Renal cortex interstitium (tissue), 11 donors: ENCODE measurements around the gene CPEB4. TPM values are rescaled to one million over a fixed set of nuclear protein-coding genes. Genes with fewer than 3 reads are reported as not detected.

Experiments
- DNase-seq, 11 donors: peaks; one replicate each; pipeline ENCODE4 v3.0.0-alpha.2; 2013; ENCODE audit warnings: low read depth in 9 of 11, low spot score in 4 of 11; ENCODE audit errors: extremely low read depth in 1 of 11
- polyA plus RNA-seq, 3 donors: library from polyadenylated mRNA; unstranded; fragments of 120-200 nt; gene quantifications; one replicate each; pipeline ENCODE4 v1.2.1, GENCODE V29; 2013; ENCODE audit not compliant: insufficient read length in 3 of 3

CPEB4 gene
- polyA plus RNA-seq, 3 donors = 30.1 to 50.6 (median 37.2) TPM

DNA sequence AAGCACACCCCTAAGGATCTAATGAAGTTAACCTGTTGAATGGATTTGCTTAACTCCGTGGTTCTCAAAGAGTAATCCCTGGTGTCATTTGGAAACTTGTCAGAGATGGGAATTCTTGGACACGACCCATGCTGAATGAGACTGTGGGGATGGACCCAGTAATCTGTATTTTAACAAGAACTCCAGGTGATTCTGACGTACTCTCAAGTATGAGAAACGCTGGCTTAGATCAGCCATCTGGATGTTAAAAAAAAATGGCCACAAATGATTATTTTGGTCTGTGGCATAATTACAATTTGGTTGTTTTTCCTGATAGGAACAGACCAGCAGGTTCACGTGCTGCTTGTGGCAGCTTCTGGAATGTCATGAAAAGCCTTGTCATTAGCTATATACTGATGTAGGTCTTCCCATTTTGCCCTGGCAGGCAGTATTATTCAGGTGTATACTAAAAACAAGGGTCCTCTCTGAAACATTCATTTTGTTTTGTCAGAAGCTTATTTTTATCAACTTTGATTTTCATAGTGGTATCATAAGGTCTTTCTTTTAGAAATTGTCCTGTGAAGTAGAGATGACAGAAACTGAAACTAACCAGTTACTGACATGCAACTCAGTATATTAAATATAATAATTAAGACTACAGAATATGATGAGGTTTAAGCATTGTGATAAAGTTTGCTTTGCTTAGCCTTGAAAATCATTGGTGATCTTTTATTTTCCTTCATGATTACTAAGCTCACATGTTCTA is 15.4 kb downstream of the CPEB4 start:
- no peak for DNase-seq

DNA sequence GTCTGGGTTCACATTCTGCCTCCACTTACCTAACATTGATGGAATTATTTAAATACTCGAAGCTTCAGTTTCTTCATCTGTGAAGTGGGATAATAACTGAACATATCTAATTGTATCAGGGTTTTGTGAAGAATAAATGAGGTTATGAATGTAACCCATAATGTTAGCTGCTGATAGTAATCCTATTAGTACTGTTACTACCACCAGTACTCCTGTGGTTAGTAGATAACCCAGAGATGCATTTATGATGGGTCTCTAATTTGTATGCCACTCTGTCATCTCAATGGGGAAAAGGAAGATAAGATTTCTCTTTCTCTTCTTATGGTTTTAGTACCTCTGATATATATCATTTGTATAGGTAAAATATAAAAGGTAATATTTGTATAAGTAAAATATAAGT is 16.0 kb downstream of the CPEB4 start:
- no peak for DNase-seq

DNA sequence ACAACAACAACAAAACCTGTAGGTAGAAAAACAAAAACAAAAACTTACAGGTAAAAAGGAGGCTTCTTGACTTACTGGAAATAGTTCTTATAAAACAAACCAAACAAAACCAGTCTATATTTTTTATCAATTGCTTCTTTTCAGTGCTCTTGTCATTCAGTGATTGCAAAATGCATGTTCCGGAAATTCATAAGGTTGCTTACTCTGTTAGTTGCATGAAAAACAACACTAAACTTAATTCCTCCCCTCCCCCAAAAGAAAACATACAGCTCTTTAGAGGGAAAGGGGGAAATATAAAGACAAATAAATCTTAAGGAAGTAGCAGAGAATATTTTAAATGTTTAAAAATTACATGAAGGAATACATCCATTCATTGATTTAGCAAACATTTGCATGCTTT is 19.1 kb downstream of the CPEB4 start:
- DNase-seq = no peak

DNA sequence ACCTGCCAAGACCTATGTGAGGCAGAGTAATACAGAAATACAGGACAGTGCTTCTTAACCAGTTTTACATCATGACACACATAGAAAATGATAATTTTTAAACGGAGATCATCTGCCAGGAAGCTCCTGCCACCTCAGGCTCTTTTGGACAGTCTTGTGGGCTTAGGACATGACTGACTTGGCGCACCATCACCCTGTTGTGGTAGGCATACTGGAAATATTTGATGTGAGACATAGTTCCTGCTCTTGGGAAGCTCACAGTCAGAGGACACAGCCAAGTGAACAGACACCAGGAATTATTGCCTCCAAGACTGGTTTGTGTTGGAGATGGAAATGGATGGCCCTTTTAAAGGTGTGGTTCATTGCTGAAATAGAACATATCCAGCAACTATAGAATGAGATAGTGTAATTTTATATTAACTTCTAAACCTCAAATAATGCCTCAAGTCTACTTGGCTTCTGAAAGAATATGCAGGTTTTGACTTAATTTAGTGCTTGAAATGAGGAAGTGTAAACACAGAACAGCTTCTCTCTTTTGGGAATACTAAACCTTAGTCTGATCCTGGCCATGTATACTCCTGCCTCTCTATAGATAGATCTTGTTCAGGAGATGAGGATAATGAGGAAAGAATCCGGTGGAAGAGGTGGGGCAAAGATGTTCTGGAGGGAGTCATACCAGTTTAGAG is 19.7 kb downstream of the CPEB4 start:
- no peak for DNase-seq

DNA sequence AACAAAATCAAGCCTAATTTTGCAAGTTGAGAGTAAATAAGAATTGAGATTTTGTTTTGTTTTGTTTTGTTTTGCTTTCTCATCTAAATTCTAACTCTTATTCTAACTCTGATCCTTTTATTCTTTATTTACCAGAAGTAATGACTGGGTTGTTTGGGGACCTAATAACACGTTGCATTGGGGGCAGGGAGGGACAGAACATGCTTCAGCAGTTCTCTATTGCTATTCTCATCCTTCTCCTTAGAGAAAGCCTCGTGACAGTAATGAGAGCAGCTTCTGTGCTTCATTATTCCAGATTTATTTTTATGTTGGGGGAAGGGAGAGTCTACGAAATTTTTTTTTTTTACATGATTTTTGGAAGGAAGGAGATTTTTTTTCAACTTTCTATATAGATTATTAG is 21.1 kb downstream of the CPEB4 start:
- DNase-seq = no peak

DNA sequence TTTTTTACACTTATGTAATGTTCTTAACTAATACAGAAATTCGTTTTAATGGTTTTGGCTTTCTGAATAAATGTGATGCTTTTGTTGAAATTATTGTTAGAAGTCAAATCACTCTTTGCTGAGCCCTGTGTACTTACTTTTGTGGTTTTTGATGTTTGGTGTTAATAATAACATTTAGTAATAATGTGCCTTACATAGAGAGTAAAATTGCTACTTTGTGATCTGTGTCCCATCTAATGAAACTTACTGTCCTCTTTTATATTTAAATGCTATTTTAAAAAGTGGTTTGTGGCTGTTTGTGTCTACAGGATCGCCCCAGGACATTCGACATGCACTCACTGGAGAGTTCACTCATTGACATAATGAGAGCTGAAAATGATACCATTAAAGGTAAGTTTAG is 22.1 kb downstream of the CPEB4 start:
- DNase-seq = no peak

DNA sequence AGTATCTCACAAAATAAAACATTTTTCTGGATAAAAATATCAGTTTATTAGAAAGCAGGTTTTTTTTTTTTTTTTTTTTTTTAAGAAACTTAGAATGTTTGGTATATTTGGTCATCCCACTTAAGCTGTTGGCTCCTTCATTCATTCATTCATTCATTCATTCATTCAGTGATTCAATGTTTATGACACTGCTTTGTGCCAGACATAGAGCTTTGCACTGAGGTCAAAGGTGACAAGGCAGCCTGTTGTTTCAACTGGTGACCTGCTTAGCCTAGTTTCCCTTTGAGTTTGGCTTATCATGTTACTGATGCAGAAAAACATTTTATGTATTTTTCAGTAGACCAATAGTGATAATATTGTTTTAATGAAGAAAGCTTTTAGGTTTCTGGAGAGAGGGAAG is 23.5 kb downstream of the CPEB4 start:
- DNase-seq = no peak

DNA sequence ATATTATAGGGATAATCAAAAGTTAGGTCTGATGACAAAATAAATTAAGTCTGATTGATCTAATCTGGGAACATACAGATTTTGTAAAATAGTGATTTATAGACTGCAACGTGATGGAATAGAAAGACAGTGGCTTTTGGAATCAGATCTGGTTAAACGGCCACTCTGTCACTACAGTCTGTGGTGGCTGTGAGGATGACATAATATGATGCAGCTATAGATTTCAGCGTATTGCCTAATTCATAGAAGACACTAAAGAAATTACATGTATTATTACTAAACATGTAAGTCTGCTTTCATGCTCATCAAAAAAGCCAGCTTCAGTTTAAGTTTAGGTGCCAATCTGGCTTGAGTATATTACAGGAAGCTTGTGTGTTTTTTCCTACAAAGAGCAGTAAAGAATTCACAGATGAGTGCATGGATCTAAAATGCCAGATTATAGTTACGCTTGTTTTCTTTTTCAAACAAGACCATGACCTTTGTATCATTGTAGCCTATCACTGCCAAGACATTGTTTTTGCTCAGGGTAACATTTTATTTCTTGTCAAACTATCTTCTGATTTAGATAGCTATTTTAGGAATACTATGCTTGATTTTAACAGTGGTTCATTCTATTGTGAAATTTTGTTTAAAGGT is 25.7 kb downstream of the CPEB4 start:
- no peak for DNase-seq

DNA sequence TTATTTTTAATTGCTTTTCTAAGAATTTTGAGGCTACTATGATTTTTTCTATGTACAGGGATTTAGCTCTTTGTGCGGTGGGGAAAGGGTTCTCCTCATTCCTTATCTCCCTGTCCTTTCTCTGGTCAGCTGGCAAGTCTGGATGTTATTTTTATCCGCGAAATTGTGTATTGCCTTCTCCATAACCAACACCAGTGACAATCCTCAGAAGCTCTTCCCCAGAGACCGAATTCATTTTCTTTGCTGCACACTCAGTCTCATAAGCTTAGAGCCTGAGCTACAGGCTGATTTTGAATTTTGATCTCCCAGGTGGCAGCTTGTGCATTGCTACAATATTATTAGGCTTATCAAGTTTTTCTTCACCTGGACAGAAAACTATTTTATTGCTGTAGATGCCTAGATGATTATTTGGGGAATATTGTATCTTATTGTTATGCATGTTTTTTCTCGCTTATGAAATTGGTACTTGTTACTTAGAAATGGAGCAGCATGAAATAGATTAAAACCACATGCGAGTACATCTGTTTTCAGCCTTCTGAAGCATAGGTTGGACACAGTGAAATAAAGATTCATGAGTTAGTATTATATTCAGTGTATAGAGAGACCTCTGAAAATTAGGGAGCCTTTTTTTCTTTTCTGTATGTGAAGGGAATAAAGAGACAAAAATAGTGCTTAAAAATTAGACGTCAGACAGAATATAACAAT is 27.3 kb downstream of the CPEB4 start:
- DNase-seq = no peak

DNA sequence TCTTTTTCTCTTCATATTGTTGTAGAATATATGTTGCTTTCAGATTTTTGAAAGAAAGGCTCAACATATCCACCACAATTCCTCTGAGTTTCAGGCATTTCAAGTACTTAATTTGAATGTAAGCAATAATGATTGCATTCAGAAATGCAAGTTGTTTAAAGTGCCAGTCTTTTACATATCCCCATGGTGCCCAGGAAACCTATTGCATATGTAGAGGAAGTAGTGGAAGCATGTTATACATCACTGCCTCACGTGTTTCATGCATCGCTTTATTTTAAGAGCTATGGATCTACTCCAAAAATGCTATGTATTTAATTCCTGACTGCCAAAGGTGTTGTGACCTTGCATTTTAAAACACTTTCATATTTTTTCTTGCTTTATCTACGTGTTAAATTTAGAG is 28.1 kb downstream of the CPEB4 start:
- DNase-seq = no peak

DNA sequence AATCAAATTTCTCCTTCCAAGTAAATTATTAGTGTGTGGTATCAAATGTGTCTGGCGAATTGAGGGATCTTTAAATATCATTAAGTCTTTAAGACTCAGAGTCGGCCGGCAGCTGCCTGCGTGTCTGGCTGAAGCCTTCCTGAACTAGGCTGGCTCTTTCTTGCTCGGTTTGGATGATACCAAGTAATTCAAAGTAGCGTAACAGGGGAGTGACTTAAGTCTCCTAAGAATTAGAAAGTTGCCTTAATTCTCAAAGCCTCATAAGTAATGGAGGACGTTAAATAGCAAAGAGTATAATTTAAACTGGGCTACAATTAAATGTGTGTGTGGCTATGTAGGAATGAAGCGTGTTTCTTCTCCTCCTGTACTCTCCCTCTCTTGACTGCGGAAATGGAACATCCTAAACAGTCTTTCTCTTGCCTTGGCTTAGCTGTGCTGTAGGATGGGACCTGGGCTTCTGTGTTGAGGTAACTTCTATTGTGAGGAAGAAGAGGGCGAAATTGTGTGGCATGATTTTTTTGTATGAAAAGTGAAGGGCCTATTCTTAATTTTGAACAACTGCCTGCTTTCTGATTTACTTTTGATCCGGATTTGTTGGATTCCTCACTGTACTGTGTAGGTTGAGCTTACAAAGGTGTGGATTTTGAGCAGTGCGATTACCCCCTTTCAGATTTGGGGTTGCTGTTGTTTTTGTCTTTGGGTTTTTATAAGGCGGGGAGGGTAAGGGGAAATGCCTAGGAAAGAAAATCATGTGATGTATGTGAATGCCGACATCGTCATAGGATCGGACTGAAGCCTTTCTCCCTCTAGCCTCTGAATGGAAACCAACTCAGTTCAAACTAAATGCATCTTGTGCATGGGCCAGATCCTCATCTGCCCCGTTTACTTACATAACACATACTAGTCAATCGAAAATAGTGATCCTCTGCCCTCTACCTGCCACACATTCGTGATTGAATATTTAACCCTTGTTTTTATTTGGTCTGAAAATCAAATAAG is 29.9 kb downstream of the CPEB4 start:
- peak; percentile 54 to 89 (median 72) for DNase-seq

DNA sequence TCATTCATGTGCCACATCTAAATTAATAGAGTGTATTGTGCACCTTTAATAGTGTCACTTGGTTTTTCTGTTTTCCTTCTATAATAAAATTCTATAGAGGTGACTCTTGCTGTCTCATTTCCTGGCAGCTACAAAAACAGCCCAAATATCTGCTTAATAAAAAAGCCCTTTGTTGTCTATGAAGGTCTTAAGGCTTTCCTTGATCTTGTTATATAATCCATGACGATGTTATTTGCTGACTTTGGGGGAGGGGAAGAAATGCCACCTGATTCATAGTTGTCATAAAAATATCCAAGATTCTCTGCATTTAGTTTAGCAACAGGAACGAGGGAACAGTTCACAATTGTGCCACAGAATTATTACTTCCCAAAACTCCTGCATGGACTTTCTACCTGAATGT is 31.3 kb downstream of the CPEB4 start:
- DNase-seq = no peak

DNA sequence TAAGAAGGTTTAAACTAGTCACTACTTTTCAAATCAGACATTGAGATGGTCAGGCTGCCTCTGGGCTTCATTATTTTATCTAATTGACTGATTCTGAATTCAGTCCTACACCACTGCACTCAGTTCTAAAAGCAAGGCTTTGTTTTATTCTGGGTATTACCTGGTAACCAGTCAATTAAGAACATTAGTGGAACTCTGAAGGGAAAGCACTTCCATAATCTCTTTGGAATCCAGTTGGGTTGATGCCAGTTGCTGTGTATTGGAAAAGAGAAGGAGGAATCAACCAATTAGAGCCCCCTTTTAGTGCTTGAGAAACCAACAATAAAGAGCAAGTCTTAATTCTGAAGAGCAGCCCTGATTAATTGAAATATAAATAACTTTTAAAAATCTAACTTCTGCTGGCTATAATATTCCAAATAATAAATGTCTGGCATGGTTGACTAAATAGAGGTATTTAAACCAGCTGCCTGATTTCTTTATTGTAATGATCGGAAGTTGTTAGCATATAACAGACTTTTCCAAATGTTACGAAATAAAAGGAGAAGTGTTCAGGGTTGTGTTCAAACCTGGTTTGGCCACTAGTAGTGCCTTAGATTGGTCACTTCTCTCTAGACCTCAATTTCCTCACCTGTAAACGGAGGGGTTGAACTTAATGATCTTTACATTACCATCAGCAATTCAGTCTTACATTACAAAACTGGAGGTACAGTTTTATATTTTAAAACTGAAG is 32.0 kb downstream of the CPEB4 start:
- DNase-seq = no peak

DNA sequence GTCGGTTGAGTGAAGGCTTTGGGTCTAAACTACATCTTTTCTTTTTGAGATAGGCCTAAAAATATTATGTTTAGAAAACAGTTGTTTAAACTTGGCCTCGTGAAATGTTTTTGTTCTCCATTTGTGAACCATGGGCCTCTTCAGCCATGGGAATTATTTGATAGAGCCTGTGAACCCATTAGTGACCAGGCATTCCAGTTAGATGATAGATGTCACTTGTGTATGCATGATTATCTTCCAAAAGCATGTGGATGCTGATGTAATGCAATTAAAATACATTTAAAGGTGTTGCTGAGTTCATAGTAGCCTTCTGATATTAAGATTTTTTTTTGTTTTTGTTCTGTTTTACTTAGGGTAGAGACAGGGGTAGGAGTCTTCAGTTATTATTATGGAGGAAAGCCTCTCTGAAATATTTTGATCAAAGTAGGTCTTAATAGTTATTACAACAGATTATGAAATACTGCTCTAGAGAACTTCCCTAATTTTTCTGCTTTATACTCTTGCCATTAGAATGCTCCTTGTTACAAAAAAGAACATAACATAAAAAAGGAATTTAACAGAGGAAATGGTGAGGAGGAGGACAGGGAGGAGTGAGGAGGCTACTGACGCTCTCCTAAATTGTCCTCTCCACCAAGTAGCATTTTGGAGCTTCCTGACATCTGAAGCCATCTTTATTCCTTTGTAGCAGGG is 32.9 kb downstream of the CPEB4 start:
- no peak for DNase-seq

DNA sequence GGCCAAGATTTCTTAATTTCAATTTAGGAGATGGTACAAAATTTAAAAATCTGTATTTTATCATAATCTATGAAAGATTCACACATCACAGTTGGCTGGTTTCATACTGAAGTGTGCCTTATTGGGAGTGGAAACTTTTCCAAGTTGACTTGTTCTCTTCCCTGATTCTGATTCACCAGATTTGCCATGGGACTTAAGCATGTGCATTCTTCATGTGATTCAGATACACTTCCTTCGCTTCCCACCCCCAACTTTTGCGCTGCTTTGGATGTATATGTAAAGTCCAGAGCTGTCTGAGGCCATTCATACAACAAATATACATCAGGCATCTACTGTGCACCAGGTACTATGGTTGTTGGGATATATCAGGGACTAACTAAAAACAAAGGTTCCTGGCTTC is 34.4 kb downstream of the CPEB4 start:
- DNase-seq = no peak

DNA sequence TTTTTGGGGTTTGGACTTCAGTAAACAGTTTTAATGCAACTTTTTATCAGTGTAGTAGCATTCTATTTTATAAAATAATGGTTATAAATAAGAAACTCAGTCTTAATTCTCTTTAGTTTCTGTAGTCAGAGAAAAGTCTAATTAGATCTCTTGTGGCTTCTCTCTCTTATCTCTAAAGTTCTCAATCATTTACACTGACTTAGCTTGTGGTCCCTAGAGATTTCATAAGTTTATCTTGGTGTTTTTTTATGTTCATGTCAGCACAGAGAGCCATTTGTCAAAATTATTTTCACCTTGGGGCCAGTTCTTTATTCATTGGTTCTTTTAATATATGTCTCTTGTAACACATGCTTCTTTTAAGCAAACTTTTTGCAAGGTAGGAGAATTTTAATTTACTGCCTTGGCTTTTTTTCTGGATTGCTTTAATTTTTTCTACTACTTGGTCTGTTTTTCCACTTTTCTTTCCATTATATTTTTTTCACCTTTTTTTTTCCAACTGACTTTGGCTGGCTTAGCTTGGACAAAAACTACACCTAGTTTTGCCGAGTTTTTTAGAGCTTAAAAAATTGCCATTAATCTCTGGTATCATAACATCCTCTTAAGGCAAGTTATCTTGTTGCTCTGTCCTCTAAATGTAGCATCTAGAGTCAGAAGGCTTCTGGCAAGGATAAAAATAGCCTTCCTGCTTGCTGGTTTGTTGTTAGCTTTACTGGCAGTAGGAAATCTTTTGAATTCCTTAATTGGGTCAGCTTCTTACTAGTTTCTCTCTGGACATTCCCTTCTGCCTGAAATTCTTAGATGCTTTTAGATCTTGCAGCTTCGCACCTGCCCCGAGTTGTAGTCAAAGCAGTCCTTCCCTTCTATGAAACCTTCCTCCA is 35.3 kb downstream of the CPEB4 start:
- DNase-seq = no peak

DNA sequence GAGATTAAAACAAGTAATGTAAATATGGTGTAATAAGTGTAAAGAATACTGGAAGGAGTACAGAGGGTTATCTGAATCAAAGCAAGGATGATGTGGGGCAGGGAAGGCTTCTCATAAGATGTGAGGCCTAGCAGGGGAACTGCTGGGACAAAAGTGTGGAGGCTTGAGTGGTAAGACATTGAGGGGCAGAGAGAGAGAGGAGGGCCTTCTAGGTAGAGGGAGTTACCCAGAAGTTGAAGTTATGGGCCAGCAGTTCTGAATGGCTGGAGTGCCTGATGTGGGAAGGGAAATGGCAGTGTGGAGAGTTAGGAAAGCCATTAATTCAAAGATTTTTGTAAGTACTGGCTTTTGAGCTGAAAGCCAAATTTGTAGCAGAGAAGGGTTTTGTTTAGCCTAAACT is 36.8 kb downstream of the CPEB4 start:
- no peak for DNase-seq
